ENCODE data around the gene CTSK.

Gene CTSK

DNA sequence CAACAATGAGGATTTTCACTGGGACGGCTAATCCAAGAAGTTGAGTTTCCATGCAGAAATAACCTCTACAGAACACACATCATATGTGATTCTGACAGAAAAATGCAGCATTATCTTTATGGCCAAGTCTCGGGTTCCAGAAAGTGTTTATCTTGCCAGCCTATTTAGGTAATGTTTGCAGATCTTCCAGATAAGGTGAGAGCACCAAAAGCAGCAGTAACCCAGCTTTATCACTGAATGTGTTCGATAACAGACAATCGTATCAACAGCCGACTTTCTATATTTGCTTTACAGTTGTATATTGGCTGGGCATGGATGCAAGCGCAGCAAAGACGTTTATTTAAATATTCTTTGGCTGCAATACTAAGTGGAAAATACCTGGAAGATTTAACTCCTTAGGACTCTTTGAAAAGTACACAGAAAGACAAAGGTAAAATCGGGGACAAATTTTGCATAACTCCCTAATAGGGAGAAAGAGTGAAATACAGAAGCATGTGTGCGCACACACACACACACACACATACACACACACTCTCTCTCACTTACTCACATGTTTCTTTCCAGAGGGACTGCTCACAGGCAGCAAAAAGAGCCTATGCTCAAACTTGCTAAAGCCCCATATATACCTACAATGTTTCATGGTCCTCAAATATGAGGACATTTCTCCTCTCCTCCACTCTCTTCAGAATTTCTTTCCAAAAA lies 3.0 kb upstream of the CTSK start (continued):
- no peak for TF ChIP-seq ZNF558 (tag by site-specific recombination; IDR thresholded peaks at IDR 0.05)
- TF ChIP-seq ZNF10 (tag by site-specific recombination; IDR thresholded peaks at IDR 0.05), result no peak
- 0 out of 2 replicates have a peak, but pooled peaks have one; percentile 37 for TF ChIP-seq ZSCAN30 (tag by site-specific recombination; IDR thresholded peaks at IDR 0.05)
- no peak for TF ChIP-seq HOXD13 (CRISPR knock-in tag; IDR thresholded peaks at IDR 0.05; ENCODE audit: borderline replicate concordance)
- TF ChIP-seq ZNF768 (tag by site-specific recombination; IDR thresholded peaks at IDR 0.05), result no peak
- peak; percentile 18; the same call in 1 of the 2 replicates for TF ChIP-seq ZNF335 (tag by site-specific recombination; conservative IDR thresholded peaks at IDR 0.05)
- no peak for TF ChIP-seq ZNF302 (tag by site-specific recombination; IDR thresholded peaks at IDR 0.05; ENCODE audit: low read depth)
- no peak for TF ChIP-seq ZIC2 (tag by site-specific recombination; IDR thresholded peaks at IDR 0.05)
- no peak for TF ChIP-seq SALL2 (tag by site-specific recombination; IDR thresholded peaks at IDR 0.05; ENCODE audit: borderline replicate concordance)
- TF ChIP-seq SP7 (tag by site-specific recombination; IDR thresholded peaks at IDR 0.05), result 0 out of 2 replicates have a peak, but pooled peaks have one; percentile 31
- no peak for TF ChIP-seq ZNF701 (tag by site-specific recombination; IDR thresholded peaks at IDR 0.05)
- TF ChIP-seq REST (tag by site-specific recombination; IDR thresholded peaks at IDR 0.05), result no peak
- TF ChIP-seq ZNF791 (tag by site-specific recombination; IDR thresholded peaks at IDR 0.05), result no peak
- TF ChIP-seq, protein P1, sequence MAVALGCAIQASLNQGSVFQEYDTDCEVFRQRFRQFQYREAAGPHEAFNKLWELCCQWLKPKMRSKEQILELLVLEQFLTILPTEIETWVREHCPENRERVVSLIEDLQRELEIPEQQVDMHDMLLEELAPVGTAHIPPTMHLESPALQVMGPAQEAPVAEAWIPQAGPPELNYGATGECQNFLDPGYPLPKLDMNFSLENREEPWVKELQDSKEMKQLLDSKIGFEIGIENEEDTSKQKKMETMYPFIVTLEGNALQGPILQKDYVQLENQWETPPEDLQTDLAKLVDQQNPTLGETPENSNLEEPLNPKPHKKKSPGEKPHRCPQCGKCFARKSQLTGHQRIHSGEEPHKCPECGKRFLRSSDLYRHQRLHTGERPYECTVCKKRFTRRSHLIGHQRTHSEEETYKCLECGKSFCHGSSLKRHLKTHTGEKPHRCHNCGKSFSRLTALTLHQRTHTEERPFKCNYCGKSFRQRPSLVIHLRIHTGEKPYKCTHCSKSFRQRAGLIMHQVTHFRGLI (tag by site-specific recombination; IDR thresholded peaks at IDR 0.05), result peak; percentile 30; the same call in 1 of the 2 replicates
- TF ChIP-seq ZNF169 (tag by site-specific recombination; IDR thresholded peaks at IDR 0.05), result no peak
- no peak for TF ChIP-seq ZNF121 (tag by site-specific recombination; IDR thresholded peaks at IDR 0.05)
- TF ChIP-seq TRIM28 (IDR thresholded peaks at IDR 0.05; ENCODE audit: borderline replicate concordance, low read length), result peak; percentile 96
- no peak for TF ChIP-seq ZNF174 (tag by site-specific recombination; IDR thresholded peaks at IDR 0.05)
- peak; percentile 88 for TF ChIP-seq OSR2 (tag by site-specific recombination; IDR thresholded peaks at IDR 0.05)
- TF ChIP-seq ZFHX2 (tag by site-specific recombination; conservative IDR thresholded peaks at IDR 0.05), result no peak
- TF ChIP-seq BCL11A (tag by site-specific recombination; IDR thresholded peaks at IDR 0.05; ENCODE audit: low read depth), result 0 out of 2 replicates have a peak, but pooled peaks have one; percentile 42
- no peak for TF ChIP-seq ZNF473 (tag by site-specific recombination; IDR thresholded peaks at IDR 0.05)
- TF ChIP-seq KLF16 (tag by site-specific recombination; IDR thresholded peaks at IDR 0.05), result no peak
- no peak for TF ChIP-seq ZNF660 (tag by site-specific recombination; IDR thresholded peaks at IDR 0.05)
- TF ChIP-seq ZNF704 (tag by site-specific recombination; IDR thresholded peaks at IDR 0.05), result no peak
- TF ChIP-seq, protein P2, sequence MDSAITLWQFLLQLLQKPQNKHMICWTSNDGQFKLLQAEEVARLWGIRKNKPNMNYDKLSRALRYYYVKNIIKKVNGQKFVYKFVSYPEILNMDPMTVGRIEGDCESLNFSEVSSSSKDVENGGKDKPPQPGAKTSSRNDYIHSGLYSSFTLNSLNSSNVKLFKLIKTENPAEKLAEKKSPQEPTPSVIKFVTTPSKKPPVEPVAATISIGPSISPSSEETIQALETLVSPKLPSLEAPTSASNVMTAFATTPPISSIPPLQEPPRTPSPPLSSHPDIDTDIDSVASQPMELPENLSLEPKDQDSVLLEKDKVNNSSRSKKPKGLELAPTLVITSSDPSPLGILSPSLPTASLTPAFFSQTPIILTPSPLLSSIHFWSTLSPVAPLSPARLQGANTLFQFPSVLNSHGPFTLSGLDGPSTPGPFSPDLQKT (IDR thresholded peaks at IDR 0.05; ENCODE audit: borderline replicate concordance, low read depth, low read length), result no peak
- TF ChIP-seq OVOL3 (tag by site-specific recombination; IDR thresholded peaks at IDR 0.05), result peak; percentile 78; the same call in 1 of the 2 replicates
- TF ChIP-seq ZNF248 (tag by site-specific recombination; IDR thresholded peaks at IDR 0.05), result no peak
- TF ChIP-seq ZNF707 (tag by site-specific recombination; IDR thresholded peaks at IDR 0.05), result no peak
- no peak for TF ChIP-seq BCL11B (tag by site-specific recombination; IDR thresholded peaks at IDR 0.05; ENCODE audit: low read depth)
- TF ChIP-seq, protein P3, sequence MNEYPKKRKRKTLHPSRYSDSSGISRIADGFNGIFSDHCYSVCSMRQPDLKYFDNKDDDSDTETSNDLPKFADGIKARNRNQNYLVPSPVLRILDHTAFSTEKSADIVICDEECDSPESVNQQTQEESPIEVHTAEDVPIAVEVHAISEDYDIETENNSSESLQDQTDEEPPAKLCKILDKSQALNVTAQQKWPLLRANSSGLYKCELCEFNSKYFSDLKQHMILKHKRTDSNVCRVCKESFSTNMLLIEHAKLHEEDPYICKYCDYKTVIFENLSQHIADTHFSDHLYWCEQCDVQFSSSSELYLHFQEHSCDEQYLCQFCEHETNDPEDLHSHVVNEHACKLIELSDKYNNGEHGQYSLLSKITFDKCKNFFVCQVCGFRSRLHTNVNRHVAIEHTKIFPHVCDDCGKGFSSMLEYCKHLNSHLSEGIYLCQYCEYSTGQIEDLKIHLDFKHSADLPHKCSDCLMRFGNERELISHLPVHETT (tag by site-specific recombination; IDR thresholded peaks at IDR 0.05), result peak; percentile 62; the same call in 1 of the 2 replicates
- TF ChIP-seq ZNF777 (tag by site-specific recombination; IDR thresholded peaks at IDR 0.05; ENCODE audit: borderline replicate concordance), result no peak
- TF ChIP-seq ZNF560 (tag by site-specific recombination; IDR thresholded peaks at IDR 0.05; ENCODE audit: borderline replicate concordance), result no peak
- TF ChIP-seq KLF10 (tag by site-specific recombination; IDR thresholded peaks at IDR 0.05), result peak; percentile 60; the same call in 1 of the 2 replicates

Data from HEK293 (cell line).